Liver (tissue), 3 donors: ENCODE results near the gene NTNG2.

Experiments used
- SP1 ChIP-seq: IDR thresholded peaks from 2 replicates; pipeline ENCODE4 v1.6.1; 2018; ENCODE audit warnings: antibody characterized with exemption, mild to moderate bottlenecking
- YY1 ChIP-seq: IDR thresholded peaks from 2 replicates; pipeline ENCODE4 v1.6.1; 2016; ENCODE audit warnings: antibody characterized with exemption, mild to moderate bottlenecking
- TF ChIP-seq, protein P1 (sequence below): IDR thresholded peaks from 2 replicates; pipeline ENCODE4 v1.6.1; 2016; ENCODE audit warnings: antibody characterized with exemption
- TF ChIP-seq, protein P2 (sequence below): fragments of 150-350 bp; IDR thresholded peaks from 2 replicates; pipeline ENCODE4 v1.5.1; 2017; ENCODE audit warnings: improper control_type of control experiment, low read depth, low read length; ENCODE audit not compliant: missing input control
- donor health status: healthy.
- donor health status: healthy.

DNA sequence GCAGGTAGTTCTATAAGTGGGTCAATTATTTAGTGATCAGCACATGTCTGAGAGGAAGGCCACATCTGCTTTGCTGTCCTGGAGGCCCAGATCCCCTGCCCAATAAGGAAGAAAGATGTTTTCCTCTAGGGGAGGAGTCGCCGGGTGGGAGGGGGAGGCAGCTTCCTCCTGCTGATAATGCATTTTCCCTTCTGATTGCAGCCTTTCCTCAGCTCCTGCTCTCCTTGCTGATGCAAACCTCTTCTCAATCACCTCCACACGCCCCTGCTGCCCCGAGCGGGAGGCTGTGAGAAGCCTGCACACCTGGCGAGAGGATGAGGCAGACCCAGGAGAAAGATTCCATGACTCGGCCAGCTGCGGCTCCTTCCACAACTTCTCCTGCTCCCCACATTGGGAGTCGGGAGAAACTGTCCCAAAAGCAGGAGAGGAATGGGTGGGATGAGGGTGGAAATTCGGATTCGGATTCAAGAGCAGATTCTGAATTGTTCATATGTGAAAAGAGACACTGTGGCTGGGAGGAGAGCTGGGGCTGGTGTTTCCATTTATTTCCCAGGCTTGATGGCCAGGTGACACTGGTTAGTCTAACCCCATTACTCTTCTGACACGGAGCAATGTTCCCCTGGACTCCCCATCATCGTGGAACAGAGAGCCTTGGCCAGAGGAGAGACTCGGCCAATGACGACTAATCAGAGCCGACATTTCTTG, 6.8 kb upstream of the NTNG2 start:
- TF ChIP-seq, protein P1, sequence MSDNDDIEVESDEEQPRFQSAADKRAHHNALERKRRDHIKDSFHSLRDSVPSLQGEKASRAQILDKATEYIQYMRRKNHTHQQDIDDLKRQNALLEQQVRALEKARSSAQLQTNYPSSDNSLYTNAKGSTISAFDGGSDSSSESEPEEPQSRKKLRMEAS = no peak
- TF ChIP-seq, protein P2, sequence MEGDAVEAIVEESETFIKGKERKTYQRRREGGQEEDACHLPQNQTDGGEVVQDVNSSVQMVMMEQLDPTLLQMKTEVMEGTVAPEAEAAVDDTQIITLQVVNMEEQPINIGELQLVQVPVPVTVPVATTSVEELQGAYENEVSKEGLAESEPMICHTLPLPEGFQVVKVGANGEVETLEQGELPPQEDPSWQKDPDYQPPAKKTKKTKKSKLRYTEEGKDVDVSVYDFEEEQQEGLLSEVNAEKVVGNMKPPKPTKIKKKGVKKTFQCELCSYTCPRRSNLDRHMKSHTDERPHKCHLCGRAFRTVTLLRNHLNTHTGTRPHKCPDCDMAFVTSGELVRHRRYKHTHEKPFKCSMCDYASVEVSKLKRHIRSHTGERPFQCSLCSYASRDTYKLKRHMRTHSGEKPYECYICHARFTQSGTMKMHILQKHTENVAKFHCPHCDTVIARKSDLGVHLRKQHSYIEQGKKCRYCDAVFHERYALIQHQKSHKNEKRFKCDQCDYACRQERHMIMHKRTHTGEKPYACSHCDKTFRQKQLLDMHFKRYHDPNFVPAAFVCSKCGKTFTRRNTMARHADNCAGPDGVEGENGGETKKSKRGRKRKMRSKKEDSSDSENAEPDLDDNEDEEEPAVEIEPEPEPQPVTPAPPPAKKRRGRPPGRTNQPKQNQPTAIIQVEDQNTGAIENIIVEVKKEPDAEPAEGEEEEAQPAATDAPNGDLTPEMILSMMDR = no peak
- no peak for TF ChIP-seq YY1
- no peak for TF ChIP-seq SP1
